PFSK-1 (cell line): ENCODE measurements around the gene ZNF19.

Experiments
- FOXP2 ChIP-seq: optimal IDR thresholded peaks from 2 replicates; pipeline ENCODE3; 2011; ENCODE audit warnings: borderline replicate concordance, control low read depth, inconsistent platforms; ENCODE audit not compliant: insufficient read depth; ENCODE audit errors: extremely low read length, extremely low read depth
- POLR2AphosphoS5 ChIP-seq: IDR thresholded peaks from 2 replicates; pipeline ENCODE4 v1.6.1; 2012; ENCODE audit warnings: low read depth, mild to moderate bottlenecking, control low read depth, low read length, moderate library complexity
- SIN3A ChIP-seq: IDR thresholded peaks from 2 replicates; pipeline ENCODE4 v1.6.1; 2012; ENCODE audit warnings: mild to moderate bottlenecking, low read length, moderate library complexity, borderline replicate concordance; ENCODE audit not compliant: insufficient read depth
- TAF1 ChIP-seq: IDR thresholded peaks from 2 replicates; pipeline ENCODE4 v1.6.1; 2012; ENCODE audit warnings: low read length, control low read depth, borderline replicate concordance; ENCODE audit not compliant: insufficient read depth
- TF ChIP-seq, protein P1 (sequence below), 2 experiments: IDR thresholded peaks; 2 replicates each; pipeline versions ENCODE4 v1.6.1 to v1.8.0; 2011 to 2012; ENCODE audit warnings: low read depth in 2 of 2, low read length in 2 of 2, control low read depth in 1 of 2, inconsistent platforms in 1 of 2, mild to moderate bottlenecking in 1 of 2, moderate library complexity in 1 of 2; ENCODE audit not compliant: insufficient read depth in 1 of 2

DNA sequence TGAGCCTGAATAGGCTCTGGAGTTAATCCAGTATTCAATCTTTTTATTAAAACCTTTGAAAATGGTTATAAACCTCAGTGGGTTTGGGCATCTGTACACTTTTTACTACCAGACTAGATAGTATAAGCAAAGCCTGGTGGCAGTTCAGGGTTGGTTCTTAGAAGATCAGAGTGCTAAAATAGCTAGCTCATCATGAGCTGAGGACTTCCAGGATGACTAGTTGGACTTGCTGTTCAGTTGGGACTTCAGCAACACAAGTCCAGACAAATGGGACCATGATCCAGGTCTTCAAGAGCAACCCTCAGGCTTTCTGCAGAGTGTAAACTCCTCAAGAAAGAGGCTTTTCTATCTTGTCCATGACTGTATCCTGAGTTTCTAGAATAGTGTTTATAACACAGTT lies 1.2 kb upstream of the ZNF19 start:
- no peak for TF ChIP-seq SIN3A
- TF ChIP-seq, protein P1, sequence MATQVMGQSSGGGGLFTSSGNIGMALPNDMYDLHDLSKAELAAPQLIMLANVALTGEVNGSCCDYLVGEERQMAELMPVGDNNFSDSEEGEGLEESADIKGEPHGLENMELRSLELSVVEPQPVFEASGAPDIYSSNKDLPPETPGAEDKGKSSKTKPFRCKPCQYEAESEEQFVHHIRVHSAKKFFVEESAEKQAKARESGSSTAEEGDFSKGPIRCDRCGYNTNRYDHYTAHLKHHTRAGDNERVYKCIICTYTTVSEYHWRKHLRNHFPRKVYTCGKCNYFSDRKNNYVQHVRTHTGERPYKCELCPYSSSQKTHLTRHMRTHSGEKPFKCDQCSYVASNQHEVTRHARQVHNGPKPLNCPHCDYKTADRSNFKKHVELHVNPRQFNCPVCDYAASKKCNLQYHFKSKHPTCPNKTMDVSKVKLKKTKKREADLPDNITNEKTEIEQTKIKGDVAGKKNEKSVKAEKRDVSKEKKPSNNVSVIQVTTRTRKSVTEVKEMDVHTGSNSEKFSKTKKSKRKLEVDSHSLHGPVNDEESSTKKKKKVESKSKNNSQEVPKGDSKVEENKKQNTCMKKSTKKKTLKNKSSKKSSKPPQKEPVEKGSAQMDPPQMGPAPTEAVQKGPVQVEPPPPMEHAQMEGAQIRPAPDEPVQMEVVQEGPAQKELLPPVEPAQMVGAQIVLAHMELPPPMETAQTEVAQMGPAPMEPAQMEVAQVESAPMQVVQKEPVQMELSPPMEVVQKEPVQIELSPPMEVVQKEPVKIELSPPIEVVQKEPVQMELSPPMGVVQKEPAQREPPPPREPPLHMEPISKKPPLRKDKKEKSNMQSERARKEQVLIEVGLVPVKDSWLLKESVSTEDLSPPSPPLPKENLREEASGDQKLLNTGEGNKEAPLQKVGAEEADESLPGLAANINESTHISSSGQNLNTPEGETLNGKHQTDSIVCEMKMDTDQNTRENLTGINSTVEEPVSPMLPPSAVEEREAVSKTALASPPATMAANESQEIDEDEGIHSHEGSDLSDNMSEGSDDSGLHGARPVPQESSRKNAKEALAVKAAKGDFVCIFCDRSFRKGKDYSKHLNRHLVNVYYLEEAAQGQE (IDR thresholded peaks at IDR 0.05; ENCODE audit: insufficient read depth in 1 of 2, low read depth in 2 of 2, low read length in 2 of 2), result no peak
- TF ChIP-seq POLR2AphosphoS5, result no peak
- TF ChIP-seq TAF1, result no peak
- no peak for TF ChIP-seq FOXP2
